22Rv1 (cell line): ENCODE data around the gene P3H1.
"Not testable (repeated sequence)": the region's sequence is repeated elsewhere in the genome, so short reads cannot be mapped to it uniquely, and the experiment has no call there.

Source experiments
- H3K27ac ChIP-seq: fragments of 450-650 bp; 2 replicates; pipeline ENCODE4 v1.5.1; 2017
- ZFX ChIP-seq: fragments of 450-650 bp; IDR thresholded peaks from 2 replicates; pipeline ENCODE4 v1.6.1; 2017; ENCODE audit warnings: antibody characterized with exemption, borderline replicate concordance
- TF ChIP-seq, protein P1 (sequence below): fragments of 450-650 bp; IDR thresholded peaks from 2 replicates; pipeline ENCODE4 v1.5.1; 2017; ENCODE audit warnings: mild to moderate bottlenecking

P3H1 gene

DNA sequence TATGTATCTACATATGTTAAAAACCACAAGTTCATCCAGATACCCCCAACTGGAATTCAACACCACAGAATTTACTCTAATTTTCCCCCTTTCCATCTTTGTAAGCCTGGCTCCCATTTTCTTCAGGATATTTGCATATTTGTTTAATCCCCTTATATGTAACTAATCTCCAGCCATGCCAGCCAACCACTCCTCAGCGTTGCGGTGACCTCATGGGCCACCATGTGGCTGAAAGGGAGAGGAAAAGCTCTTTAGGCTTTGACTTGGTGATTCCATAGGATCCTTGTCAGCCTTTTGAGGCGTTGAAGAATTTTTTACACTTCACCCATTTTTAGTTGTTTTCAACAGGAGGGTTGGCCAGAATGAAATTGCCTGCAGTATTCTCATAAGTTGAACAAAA is 36.8 kb downstream of the P3H1 start:
- TF ChIP-seq, protein P1, sequence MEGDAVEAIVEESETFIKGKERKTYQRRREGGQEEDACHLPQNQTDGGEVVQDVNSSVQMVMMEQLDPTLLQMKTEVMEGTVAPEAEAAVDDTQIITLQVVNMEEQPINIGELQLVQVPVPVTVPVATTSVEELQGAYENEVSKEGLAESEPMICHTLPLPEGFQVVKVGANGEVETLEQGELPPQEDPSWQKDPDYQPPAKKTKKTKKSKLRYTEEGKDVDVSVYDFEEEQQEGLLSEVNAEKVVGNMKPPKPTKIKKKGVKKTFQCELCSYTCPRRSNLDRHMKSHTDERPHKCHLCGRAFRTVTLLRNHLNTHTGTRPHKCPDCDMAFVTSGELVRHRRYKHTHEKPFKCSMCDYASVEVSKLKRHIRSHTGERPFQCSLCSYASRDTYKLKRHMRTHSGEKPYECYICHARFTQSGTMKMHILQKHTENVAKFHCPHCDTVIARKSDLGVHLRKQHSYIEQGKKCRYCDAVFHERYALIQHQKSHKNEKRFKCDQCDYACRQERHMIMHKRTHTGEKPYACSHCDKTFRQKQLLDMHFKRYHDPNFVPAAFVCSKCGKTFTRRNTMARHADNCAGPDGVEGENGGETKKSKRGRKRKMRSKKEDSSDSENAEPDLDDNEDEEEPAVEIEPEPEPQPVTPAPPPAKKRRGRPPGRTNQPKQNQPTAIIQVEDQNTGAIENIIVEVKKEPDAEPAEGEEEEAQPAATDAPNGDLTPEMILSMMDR = no peak
- no peak for TF ChIP-seq ZFX
- H3K27ac ChIP-seq = no peak overlapping the region

DNA sequence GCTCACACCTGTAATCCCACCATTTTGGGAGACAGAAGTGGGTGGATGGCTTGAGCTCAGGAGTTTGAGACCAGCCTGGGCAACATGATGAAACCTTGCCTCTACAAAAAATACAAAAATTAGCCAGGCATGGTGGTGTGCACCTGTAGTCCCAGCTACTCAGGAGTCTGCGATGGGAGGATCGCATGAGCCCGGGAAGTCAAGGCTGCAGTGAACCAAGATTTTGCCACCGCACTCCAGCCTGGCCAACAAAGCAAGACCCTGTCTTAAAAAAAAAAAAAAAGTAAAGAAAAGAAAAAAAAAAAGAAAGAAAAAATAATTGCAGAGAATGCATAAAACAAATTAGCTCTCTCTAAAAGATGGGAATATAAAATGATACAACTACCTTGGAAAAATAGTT is 41.0 kb downstream of the P3H1 start:
- not testable (repeated sequence) for H3K27ac ChIP-seq

DNA sequence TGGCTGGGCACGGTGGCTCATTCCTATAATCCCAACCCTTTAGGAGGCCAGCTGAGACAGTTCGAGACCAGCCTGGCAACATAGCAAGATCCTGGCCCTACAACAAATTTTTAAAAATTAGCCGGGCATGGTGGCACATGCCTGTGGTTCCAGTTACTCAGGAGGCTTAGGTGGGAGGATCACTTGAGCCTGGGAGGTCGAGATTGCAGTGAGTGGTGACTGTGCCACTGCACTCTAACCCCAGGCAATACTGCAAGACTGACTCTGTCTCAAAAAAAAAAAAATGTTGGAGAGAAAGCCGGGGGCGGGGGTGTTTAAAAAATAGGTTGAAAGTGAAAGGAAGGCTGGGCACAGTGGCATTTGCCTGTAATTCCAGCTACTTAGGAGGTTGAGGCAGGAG is 43.3 kb downstream of the P3H1 start:
- no peak overlapping the region for H3K27ac ChIP-seq
- TF ChIP-seq, protein P1 = no peak
- TF ChIP-seq ZFX = no peak

DNA sequence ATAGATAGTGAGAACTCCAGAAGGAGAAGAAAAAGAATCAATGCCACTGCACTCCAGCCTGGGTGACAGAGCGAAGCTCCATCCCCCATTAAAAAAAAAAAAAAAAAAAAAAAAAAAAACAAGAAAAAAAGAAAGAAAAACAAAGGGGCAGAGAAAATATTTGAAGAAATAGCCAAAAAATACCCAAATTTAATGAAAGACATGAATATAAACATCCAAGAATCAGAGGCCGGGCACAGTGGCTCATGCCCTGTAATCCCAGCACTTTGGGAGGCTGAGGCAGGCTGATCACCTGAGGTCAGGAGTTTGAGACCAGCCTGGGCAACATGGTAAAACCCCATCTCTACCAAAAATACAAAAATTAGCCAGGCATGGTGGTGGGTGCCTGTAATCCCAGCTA is 44.4 kb downstream of the P3H1 start:
- H3K27ac ChIP-seq = not testable (repeated sequence)

DNA sequence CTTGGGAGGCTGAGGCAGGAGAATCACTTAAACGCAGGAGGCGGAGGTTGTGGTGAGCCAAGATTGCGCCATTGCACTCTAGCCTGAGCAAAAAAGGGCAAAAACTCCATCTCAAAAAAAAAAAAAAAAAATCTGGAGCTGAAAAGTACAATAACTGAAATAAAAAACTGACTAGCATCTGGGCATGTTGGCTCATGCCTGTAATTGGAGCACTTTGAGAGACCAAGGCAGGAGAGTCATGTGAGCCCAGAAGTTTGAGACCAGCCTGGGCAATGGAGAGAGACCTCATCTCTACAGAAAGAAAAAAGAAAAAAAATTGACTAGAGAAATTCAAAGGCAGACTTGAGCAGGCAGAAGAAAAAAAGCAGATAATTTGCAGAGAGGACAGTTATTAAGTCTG is 44.9 kb downstream of the P3H1 start:
- H3K27ac ChIP-seq = no peak overlapping the region
- TF ChIP-seq, protein P1 = no peak
- TF ChIP-seq ZFX = no peak

DNA sequence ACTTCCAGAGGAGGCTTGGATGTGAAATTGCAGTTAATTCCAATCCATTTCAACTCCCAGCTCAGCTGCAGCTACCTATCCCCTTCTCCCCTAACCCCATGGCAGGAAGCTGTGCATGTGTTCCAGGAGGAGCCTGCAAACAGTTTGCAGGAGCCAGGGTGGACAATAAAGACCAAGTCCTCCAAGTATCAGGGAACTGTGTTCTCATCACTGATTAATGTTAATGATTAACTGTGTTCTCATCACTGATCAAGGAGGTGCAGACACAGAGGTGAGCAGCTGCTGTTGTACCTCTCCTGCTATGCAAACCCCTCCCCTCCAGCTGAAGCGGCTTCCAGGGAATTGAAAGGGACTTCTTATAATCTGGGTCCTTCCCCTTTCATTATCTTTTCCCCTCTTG is 46.0 kb downstream of the P3H1 start:
- TF ChIP-seq, protein P1 = no peak
- no peak for TF ChIP-seq ZFX
- peak overlapping the region; percentile 7; the same call in 1 of the 2 replicates for H3K27ac ChIP-seq

DNA sequence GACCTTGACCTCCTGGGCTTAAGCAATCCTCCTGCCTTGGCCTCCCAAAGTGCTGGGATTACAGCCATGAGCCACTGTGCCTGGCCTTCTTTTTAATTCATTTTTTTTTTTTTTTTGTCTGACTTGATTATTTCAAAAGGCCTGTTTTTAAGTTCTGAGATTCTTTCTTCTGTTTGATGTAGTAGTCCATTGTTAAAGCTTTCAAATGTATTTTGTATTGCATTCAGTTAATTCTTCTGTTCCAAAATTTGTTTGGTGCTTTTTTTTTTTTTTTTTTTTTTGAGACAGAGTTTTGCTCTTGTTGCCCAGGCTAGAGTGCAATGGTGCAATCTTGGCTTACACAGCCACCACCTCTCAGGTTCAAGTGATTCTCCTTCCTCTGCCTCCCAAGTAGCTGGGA is 52.4 kb downstream of the P3H1 start:
- H3K27ac ChIP-seq = not testable (repeated sequence)

DNA sequence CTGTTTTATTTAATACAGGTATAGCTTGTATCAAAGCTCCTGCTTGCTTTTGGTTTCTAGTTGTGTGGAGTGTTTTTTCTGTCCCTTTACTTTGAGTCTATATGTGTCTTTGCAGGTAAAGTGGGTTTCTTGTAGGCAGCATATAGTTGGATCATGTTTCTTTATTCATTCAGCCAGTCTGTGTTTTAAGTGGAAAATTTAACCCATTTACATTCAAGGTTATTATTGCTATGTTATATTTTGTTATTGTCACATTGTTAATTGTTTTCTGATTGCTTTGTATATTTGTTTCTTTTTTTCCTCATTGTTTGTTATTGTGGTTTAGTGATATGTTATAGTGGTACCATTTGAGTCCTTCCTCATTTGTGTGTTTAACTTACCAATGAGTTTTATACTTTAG is 53.5 kb downstream of the P3H1 start:
- no peak overlapping the region for H3K27ac ChIP-seq
- TF ChIP-seq ZFX = no peak
- TF ChIP-seq, protein P1 = no peak

DNA sequence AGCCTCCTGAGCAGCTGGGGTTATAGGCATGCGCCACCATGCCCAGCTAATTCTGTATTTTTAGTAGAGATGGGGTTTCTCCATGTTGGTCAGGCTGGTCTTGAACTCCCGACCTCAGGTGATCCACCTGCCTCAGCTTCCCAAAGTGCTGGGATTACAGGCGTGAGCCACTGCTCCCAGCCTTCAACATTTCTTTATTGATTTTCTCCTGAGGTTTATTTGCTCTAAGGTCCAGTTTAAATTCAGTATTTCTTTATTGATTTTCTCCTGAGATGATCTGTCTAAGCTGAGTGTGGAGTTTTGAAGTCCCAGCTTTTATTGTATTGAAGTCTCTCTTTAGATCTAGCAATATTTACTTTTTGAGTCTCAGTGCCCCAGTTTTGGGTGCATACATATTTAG is 54.0 kb downstream of the P3H1 start:
- not testable (repeated sequence) for H3K27ac ChIP-seq

DNA sequence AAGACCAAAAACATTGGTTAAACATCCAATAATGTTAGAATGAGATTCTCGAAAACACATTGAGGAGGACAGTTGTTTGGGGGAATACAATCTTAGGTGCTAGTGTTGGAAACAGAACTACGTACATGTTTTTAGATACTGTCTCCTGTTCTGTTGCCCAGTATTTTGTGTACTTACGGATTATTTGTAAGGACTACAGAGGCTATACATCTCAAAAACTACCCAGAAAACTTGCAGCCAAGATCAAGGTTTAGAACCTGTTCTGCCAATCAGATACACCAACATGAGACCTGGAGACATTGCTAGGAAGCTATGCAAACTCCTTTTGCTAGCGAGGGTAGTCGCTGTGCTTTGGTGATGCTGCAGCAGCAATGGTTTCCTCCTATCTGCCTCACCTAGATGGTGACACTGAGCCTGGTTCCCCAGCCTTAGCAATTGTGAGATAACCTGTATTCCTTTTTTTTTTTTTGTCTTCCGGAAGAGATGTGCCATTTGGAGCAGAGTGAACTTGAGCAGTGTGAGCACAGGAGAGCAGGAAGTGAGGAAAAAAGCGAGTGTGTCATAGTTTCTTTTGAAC is 62.9 kb downstream of the P3H1 start:
- no peak overlapping the region for H3K27ac ChIP-seq
- no peak for TF ChIP-seq ZFX
- TF ChIP-seq, protein P1 = no peak
